SU-DHL-6 (cell line): ENCODE measurements around the gene MBOAT1.

ENCODE experiments used
- EZH2phosphoT487 ChIP-seq: fragments of 200-600 bp; sonication (generic), shearing (Covaris generic); conservative IDR thresholded peaks from 2 replicates; pipeline ENCODE4 v1.6.1; 2018; ENCODE audit warnings: mild to moderate bottlenecking, antibody characterized with exemption, low read length, moderate library complexity, mixed read lengths
- TF ChIP-seq, protein P1 (sequence below): fragments of 200-600 bp; sonication (generic); IDR thresholded peaks from one replicate; pipeline ENCODE4 v1.5.1; 2017; ENCODE audit warnings: antibody characterized with exemption, mild to moderate bottlenecking, low read length, moderate library complexity; ENCODE audit not compliant: insufficient read depth, poor library complexity, severe bottlenecking

DNA sequence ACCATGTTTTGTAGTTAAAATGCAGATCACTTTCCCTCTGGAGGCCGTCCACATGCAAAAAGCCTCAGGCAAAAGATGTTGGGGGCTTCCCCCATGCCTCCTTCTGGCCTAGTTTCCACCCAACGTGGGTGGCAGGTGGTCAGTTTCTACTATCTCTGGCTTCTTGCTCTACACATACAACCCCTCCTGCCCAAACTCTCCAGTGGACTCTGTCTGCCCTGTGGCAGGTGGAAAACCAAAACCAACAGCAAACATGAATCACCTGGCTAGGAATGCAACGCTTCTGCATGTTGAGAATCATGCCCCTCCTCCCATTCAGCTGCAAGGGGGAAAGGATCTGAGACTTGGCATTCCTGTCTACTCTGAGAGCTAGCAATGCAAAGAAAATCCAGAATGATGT lies 94.8 kb downstream of the MBOAT1 start:
- TF ChIP-seq, protein P1, sequence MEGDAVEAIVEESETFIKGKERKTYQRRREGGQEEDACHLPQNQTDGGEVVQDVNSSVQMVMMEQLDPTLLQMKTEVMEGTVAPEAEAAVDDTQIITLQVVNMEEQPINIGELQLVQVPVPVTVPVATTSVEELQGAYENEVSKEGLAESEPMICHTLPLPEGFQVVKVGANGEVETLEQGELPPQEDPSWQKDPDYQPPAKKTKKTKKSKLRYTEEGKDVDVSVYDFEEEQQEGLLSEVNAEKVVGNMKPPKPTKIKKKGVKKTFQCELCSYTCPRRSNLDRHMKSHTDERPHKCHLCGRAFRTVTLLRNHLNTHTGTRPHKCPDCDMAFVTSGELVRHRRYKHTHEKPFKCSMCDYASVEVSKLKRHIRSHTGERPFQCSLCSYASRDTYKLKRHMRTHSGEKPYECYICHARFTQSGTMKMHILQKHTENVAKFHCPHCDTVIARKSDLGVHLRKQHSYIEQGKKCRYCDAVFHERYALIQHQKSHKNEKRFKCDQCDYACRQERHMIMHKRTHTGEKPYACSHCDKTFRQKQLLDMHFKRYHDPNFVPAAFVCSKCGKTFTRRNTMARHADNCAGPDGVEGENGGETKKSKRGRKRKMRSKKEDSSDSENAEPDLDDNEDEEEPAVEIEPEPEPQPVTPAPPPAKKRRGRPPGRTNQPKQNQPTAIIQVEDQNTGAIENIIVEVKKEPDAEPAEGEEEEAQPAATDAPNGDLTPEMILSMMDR = no peak
- TF ChIP-seq EZH2phosphoT487 = no peak
